Measurements from ENCODE around the gene CELA3A.
"Not testable (repeated sequence)": the region's sequence is repeated elsewhere in the genome, so short reads cannot be mapped to it uniquely, and the experiment has no call there.

CELA3A gene

GRCh38 chr1:22001409-22001808 lies at the start of gene CELA3A:
TSS of gene CELA3A (plus strand) at chr1:22001657. CDS start at chr1:22001675, 18 bp downstream.
- Histone ChIP-seq H3K4me1 (ENCODE audit: insufficient read depth, low read length) (no peaks in the 10 kb centered on the region), H3K9me3 (ENCODE audit: low read length) (no peaks in the 10 kb centered on the region), H3K9ac (ENCODE audit: low read length) (no peak within 1 kb of the TSS), H3K36me3 (ENCODE audit: insufficient read depth, low read length) (no peaks in the 10 kb centered on the region), H3K27ac (ENCODE audit: low read depth, low read length) (no peak within 1 kb of the TSS), H3K4me3 (ENCODE audit: low read depth in 1 of 2, low read length in 2 of 2) (no peak within 1 kb of the TSS), H3K27me3 (ENCODE audit: control insufficient read depth in 1 of 2, insufficient read depth in 2 of 2, low read length in 2 of 2) (no peaks in the 10 kb centered on the region)

GRCh38 chr1:21952786-21953520 lies 48.5 kb upstream of the CELA3A start:
- H3K9me3 ChIP-seq (ENCODE audit: low read length): no peaks in the 10 kb centered on the region
- H3K4me1 ChIP-seq (ENCODE audit: insufficient read depth, low read length): peaks cover 28% of the 10 kb centered on the region
- H3K36me3 ChIP-seq (ENCODE audit: insufficient read depth, low read length): no peaks in the 10 kb centered on the region
- no peak overlapping the region for H3K27ac ChIP-seq (ENCODE audit: low read depth, low read length)
- no peak overlapping the region for H3K9ac ChIP-seq (ENCODE audit: low read length)
- no peak overlapping the region for H3K4me3 ChIP-seq (ENCODE audit: low read depth in 1 of 2, low read length in 2 of 2)
- no peaks in the 10 kb centered on the region for H3K27me3 ChIP-seq (ENCODE audit: control insufficient read depth in 1 of 2, insufficient read depth in 2 of 2, low read length in 2 of 2)

DNA sequence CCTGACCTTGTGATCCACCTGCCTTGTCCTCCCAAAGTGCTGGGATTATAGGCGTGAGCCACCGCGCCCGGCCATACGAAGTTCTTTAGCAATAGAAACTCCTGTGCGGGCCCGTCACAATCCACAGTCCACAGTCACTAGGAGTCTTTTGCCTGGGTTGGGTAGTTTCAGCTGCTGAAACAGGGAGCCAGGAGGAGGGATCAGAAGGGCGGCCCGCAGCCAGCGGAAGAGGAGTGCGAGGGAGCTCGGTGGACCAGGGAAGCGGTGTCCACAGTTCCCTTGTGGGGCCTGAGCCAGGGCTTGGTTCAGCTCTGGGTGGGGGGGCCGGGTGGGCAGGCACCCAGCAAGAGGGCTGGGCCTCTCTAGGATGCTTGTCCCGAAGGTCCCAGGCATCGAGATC lies 46.4 kb upstream of the CELA3A start:
- H3K27ac ChIP-seq (ENCODE audit: low read depth, low read length): no peak overlapping the region
- H3K4me3 ChIP-seq (ENCODE audit: low read depth in 1 of 2, low read length in 2 of 2): no peak overlapping the region
- no peaks in the 10 kb centered on the region for H3K9me3 ChIP-seq (ENCODE audit: low read length)
- peaks cover 28% of the 10 kb centered on the region for H3K4me1 ChIP-seq (ENCODE audit: insufficient read depth, low read length)
- no peak overlapping the region for H3K9ac ChIP-seq (ENCODE audit: low read length)
- no peaks in the 10 kb centered on the region for H3K27me3 ChIP-seq (ENCODE audit: control insufficient read depth in 1 of 2, insufficient read depth in 2 of 2, low read length in 2 of 2)
- H3K36me3 ChIP-seq (ENCODE audit: insufficient read depth, low read length): no peaks in the 10 kb centered on the region

GRCh38 chr1:21955501-21956281 lies 45.8 kb upstream of the CELA3A start:
- H3K27me3 ChIP-seq (ENCODE audit: control insufficient read depth in 1 of 2, insufficient read depth in 2 of 2, low read length in 2 of 2): no peaks in the 10 kb centered on the region
- H3K4me1 ChIP-seq (ENCODE audit: insufficient read depth, low read length): peaks cover 28% of the 10 kb centered on the region
- no peak overlapping the region for H3K9ac ChIP-seq (ENCODE audit: low read length)
- no peaks in the 10 kb centered on the region for H3K9me3 ChIP-seq (ENCODE audit: low read length)
- peak overlapping the region; percentile 49 for H3K27ac ChIP-seq (ENCODE audit: low read depth, low read length)
- no peak overlapping the region for H3K4me3 ChIP-seq (ENCODE audit: low read depth in 1 of 2, low read length in 2 of 2)
- no peaks in the 10 kb centered on the region for H3K36me3 ChIP-seq (ENCODE audit: insufficient read depth, low read length)

- Histone ChIP-seq H3K36me3 (ENCODE audit: insufficient read depth, low read length) (no peaks in the 10 kb centered on the region), H3K27me3 (ENCODE audit: control insufficient read depth in 1 of 2, insufficient read depth in 2 of 2, low read length in 2 of 2) (no peaks in the 10 kb centered on the region), H3K9ac (ENCODE audit: low read length) (peak overlapping the region; percentile 53), H3K4me3 (ENCODE audit: low read depth in 1 of 2, low read length in 2 of 2) (peak overlapping the region in 1 of 2 donors; percentile 5), H3K4me1 (ENCODE audit: insufficient read depth, low read length) (peaks cover 34% of the 10 kb centered on the region), H3K27ac (ENCODE audit: low read depth, low read length) (peak overlapping the region; percentile 47), H3K9me3 (ENCODE audit: low read length) (no peaks in the 10 kb centered on the region)
Observed at GRCh38 chr1:21956720-21957552, 44.5 kb upstream of the CELA3A start.

GRCh38 chr1:21961337-21961736 lies 40.1 kb upstream of the CELA3A start:
- H3K9me3 ChIP-seq (ENCODE audit: low read length): no peaks in the 10 kb centered on the region
- H3K4me1 ChIP-seq (ENCODE audit: insufficient read depth, low read length): peaks cover 24% of the 10 kb centered on the region
- H3K4me3 ChIP-seq (ENCODE audit: low read depth in 1 of 2, low read length in 2 of 2): no peak overlapping the region
- H3K27ac ChIP-seq (ENCODE audit: low read depth, low read length): no peak overlapping the region
- H3K27me3 ChIP-seq (ENCODE audit: control insufficient read depth in 1 of 2, insufficient read depth in 2 of 2, low read length in 2 of 2): no peaks in the 10 kb centered on the region
- H3K36me3 ChIP-seq (ENCODE audit: insufficient read depth, low read length): no peaks in the 10 kb centered on the region
- H3K9ac ChIP-seq (ENCODE audit: low read length): no peak overlapping the region

DNA sequence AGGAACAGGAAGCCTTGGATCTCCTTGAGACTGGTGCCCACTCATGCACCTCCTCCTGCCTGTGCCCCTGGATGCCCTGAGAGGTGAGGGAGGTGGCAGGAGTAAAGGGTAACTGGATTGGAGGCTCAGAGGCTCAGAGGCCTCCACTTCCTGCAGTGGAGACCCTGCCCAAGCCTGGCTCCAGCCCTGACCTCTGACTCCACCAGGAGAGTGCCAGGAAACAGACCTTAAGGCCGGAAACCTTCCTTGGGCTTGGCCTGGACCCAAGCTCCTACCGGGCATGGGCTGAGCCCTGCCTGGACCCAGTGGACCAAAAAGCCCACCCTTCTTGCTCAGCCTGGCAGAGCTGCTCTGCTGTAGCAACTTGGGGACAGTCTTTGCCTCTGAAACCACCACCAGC lies 39.7 kb upstream of the CELA3A start:
- no peaks in the 10 kb centered on the region for H3K36me3 ChIP-seq (ENCODE audit: insufficient read depth, low read length)
- no peak overlapping the region for H3K4me3 ChIP-seq (ENCODE audit: low read depth in 1 of 2, low read length in 2 of 2)
- H3K27me3 ChIP-seq (ENCODE audit: control insufficient read depth in 1 of 2, insufficient read depth in 2 of 2, low read length in 2 of 2): no peaks in the 10 kb centered on the region
- no peaks in the 10 kb centered on the region for H3K9me3 ChIP-seq (ENCODE audit: low read length)
- peaks cover 19% of the 10 kb centered on the region for H3K4me1 ChIP-seq (ENCODE audit: insufficient read depth, low read length)
- no peak overlapping the region for H3K27ac ChIP-seq (ENCODE audit: low read depth, low read length)
- H3K9ac ChIP-seq (ENCODE audit: low read length): no peak overlapping the region

- Histone ChIP-seq H3K27me3 (ENCODE audit: control insufficient read depth in 1 of 2, insufficient read depth in 2 of 2, low read length in 2 of 2) (no peaks in the 10 kb centered on the region), H3K9me3 (ENCODE audit: low read length) (no peaks in the 10 kb centered on the region)
Observed at GRCh38 chr1:21963477-21964217, 37.8 kb upstream of the CELA3A start.

GRCh38 chr1:21966247-21967000 lies 35.0 kb upstream of the CELA3A start:
- H3K27ac ChIP-seq (ENCODE audit: low read depth, low read length): no peak overlapping the region
- no peak overlapping the region for H3K9ac ChIP-seq (ENCODE audit: low read length)
- no peaks in the 10 kb centered on the region for H3K9me3 ChIP-seq (ENCODE audit: low read length)
- peaks cover 12% of the 10 kb centered on the region for H3K4me1 ChIP-seq (ENCODE audit: insufficient read depth, low read length)
- no peaks in the 10 kb centered on the region for H3K27me3 ChIP-seq (ENCODE audit: control insufficient read depth in 1 of 2, insufficient read depth in 2 of 2, low read length in 2 of 2)
- no peak overlapping the region for H3K4me3 ChIP-seq (ENCODE audit: low read depth in 1 of 2, low read length in 2 of 2)
- H3K36me3 ChIP-seq (ENCODE audit: insufficient read depth, low read length): no peaks in the 10 kb centered on the region

More at GRCh38 chr1:21963477-21964217, 37.8 kb upstream of the CELA3A start:
- Histone ChIP-seq H3K9ac (ENCODE audit: low read length) (no peak overlapping the region), H3K27ac (ENCODE audit: low read depth, low read length) (no peak overlapping the region), H3K36me3 (ENCODE audit: insufficient read depth, low read length) (no peaks in the 10 kb centered on the region), H3K4me3 (ENCODE audit: low read depth in 1 of 2, low read length in 2 of 2) (no peak overlapping the region), H3K4me1 (ENCODE audit: insufficient read depth, low read length) (peaks cover 12% of the 10 kb centered on the region)

DNA sequence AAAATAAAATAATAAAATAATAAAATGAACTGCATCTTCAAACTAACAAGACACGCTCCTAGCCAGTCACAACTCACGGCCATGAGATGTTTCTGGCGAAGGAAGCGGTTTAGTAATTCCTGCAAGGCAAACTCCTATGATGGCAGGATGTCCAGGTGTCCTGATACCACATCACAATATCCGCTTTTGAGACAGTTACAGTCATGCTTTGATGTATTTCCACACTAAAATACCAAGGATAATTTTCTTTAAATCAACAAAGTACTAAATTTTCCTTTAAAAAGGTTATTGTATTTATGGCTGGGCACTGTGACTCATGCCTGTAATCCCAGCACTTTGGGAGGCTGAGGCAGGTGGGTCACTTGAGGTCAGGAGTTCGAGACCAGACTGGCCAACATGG lies 34.2 kb upstream of the CELA3A start:
- not testable (repeated sequence) for H3K27ac ChIP-seq (ENCODE audit: low read depth, low read length); H3K9ac ChIP-seq (ENCODE audit: low read length); H3K4me3 ChIP-seq (ENCODE audit: low read depth in 1 of 2, low read length in 2 of 2); H3K27me3 ChIP-seq (ENCODE audit: control insufficient read depth in 1 of 2, insufficient read depth in 2 of 2, low read length in 2 of 2); H3K9me3 ChIP-seq (ENCODE audit: low read length); H3K36me3 ChIP-seq (ENCODE audit: insufficient read depth, low read length); H3K4me1 ChIP-seq (ENCODE audit: insufficient read depth, low read length)

All from muscle layer of colon (tissue), 2 donors.